ENCODE measurements around the gene CCDC54. TPM values are rescaled to one million over a fixed set of nuclear protein-coding genes. Genes with fewer than 3 reads are reported as not detected.

Gene CCDC54
- total and polyA plus RNA-seq, 12 donors: not detected

GRCh38 chr3:107425033-107425432 is 47.8 kb downstream of the CCDC54 start:
- DNase-seq (no peak), ATAC-seq (no peak)
- no peak for TF ChIP-seq CTCF (IDR thresholded peaks at IDR 0.05)
- Histone ChIP-seq H3K9me3 (no peaks in the 10 kb centered on the region), H3K36me3 (no peaks in the 10 kb centered on the region), H3K27ac (no peak overlapping the region), H3K4me3 (no peak overlapping the region), H3K4me1 (peaks cover 0 to 16% (median under 1%) of the 10 kb centered on the region in 9 donors), H3K27me3 (peaks cover 0 to 10% (median 0%) of the 10 kb centered on the region in 7 donors)
- intact Hi-C loops (cut with DNase I): loop anchor here in 5 of 10 donors (5.0 to 10.0 kb wide), 6 partner anchors 150 to 190 kb away; no protein-coding TSS in a partner anchor

DNA sequence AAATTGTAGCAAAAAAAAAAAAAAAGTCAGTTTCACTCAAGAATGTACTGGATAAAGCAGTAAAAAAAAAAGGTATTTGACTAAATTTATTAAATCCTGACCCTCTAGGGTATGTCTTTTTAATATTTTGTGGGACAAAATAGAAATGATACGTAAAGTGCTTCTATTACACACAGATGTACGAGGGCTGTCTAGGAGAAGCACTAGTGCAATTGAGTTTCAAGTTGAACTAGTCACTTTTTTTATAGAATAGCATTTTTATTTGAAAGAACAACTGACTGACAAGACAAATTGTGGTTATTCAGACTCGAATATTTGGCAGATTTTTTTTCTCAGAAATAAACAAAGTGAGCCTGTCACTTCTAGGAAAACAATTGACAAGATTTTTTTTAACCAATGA is 49.0 kb downstream of the CCDC54 start:
- H3K36me3 ChIP-seq: no peaks in the 10 kb centered on the region
- intact Hi-C loops (cut with DNase I): loop anchor here in 5 of 10 donors (5.0 to 10.0 kb wide), 6 partner anchors 151 to 191 kb away; no protein-coding TSS in a partner anchor
- no peak for ATAC-seq
- no peaks in the 10 kb centered on the region for H3K9me3 ChIP-seq
- H3K4me1 ChIP-seq: peaks cover 0 to 24% (median 10%) of the 10 kb centered on the region in 9 donors
- DNase-seq: no peak
- WGBS, 2 donors: 77 to 83% methylated on average over 3 of the region's 3 CpGs
- no peak overlapping the region for H3K4me3 ChIP-seq
- peaks cover 0 to 15% (median 0%) of the 10 kb centered on the region in 7 donors for H3K27me3 ChIP-seq
- no peak for TF ChIP-seq CTCF (IDR thresholded peaks at IDR 0.05)
- no peak overlapping the region for H3K27ac ChIP-seq

Other genes starting within 250 kb of the CCDC54 start
- 10 to 100 TPM; 21.3 to 49.8 (median 39.7) TPM for gene BBX, start 145.5 kb downstream of the CCDC54 start, total RNA-seq
- 10 to 100 TPM in 1 of 2 donors, 1 to 10 TPM in 1; 4.6 to 10.3 TPM for gene BBX, start 145.5 kb downstream of the CCDC54 start, polyA plus RNA-seq

Measured in heart right ventricle (tissue), 16 donors.